GM21529 (cell line): ENCODE data around the gene ANKRD53.
A peak's percentile ranks its signal among the peaks of the same experiment; 100 is the strongest.
"Not testable (repeated sequence)": the region's sequence is repeated elsewhere in the genome, so short reads cannot be mapped to it uniquely, and the experiment has no call there.

Source experiments
- ATAC-seq: cut with Tn5 transposase; IDR thresholded peaks from one replicate; pipeline ENCODE4 v1.9.1; 2021; ENCODE audit not compliant: unreplicated experiment

ANKRD53 gene

GRCh38 chr2:70988151-70988550 lies 9.7 kb downstream of the ANKRD53 start:
- ATAC-seq: no peak

DNA sequence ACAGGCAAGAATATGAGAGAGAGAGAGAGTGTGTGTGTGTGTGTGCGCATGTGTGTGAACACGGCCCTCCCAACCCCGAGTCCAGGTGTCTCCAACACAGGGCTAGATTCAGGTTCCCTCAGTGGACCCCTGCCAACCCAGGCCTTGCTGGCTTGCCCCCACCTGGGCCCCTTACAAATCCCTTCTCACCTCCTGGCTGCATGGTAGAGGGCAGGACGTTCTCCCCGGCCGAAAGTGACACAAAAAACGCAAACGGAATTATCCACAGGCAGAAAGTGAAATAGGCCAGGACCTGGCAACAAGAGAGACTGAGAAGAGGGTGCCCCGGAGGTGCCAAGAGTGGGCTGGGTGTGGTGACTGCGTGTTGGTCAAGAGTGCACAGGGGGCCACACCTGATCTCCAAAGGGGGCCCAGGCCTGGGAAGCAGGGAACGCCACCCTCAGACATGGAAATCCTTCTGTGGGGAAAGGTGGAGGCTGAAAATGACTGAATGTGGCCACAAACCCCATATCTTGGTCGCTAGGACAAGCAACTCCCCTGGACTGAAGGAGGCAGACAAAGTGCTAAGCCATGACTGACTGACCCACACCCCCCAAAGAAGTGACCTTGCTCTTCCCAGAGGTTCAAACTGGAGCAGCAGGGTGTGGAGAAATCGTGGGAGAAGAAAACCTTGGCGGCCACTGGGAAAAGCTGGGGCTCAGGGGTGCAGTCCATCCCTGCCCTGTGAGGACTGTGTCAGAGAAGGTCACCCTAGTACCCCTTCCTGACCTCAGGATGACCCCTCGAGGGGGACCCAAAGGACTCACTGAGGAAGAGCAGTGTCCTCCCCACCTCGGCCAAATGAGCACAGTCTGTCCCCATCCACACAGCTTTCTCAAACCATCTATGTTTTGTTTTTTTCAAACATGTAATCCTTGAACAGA lies 10.6 kb downstream of the ANKRD53 start:
- no peak for ATAC-seq

GRCh38 chr2:70990216-70990615 lies 11.8 kb downstream of the ANKRD53 start:
- ATAC-seq: no peak

DNA sequence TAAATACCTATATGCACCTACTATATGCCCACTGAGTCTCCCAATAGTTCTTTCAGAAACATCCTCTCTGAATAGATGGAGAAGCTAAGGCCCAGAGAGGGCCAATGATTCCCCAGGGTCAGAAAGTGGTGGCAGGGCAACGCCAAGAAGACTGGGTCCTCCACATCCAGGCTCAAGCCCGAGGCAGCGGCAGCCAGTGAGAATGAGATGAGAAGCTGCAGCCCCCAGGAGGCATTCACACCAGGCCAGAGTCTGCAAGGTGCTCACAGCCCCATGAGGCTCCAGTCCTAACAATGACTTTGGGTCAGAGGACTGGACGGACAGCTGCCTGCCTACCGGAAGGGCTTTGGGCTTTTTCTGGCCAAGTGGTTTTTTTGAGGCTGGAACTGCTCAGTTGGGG lies 12.7 kb downstream of the ANKRD53 start:
- ATAC-seq: no peak

GRCh38 chr2:70991742-70992141 lies 13.3 kb downstream of the ANKRD53 start:
- ATAC-seq: no peak

DNA sequence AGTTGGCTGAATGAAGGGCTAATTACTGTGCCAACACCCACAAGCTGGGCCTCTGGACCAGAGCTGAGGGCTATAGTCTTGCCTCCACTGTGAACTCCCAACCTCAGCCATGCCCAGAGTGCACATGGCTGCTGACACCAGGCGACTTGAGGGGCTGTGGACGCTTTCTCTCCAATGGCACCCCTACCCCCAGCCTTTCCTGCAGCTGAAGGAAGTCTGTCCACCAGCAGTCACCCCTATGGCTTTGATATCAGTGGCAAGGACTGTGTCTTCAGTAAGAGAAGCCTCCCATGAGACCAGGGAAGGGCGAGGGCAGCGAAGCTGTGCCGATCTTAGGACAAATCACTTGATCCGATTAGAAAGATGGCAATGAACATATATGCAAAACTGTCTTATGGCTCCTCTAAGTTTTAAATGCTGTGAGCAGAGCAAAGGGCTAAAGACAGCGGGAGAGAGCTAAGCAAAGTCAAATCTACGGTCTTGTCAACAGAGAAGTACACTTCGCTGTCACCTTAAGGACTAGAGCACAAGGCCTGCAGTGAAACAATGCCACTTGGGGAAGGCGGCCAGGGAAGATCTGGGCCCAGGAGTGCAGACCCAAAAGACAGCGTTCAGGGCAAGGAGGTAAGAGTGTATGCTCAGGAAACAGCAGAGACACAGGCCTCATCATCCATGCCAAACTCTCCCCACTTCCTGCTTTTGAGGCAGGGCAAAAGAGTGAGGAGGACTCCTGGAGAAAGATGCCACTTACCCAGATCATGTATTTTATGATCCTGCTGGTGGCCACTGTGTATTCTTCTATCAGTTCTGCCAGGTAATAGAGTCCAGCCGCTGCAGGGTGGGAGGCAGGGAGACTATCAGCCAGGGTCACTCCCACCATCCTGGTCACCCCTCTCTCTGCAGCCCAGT lies 14.8 kb downstream of the ANKRD53 start:
- no peak for ATAC-seq

DNA sequence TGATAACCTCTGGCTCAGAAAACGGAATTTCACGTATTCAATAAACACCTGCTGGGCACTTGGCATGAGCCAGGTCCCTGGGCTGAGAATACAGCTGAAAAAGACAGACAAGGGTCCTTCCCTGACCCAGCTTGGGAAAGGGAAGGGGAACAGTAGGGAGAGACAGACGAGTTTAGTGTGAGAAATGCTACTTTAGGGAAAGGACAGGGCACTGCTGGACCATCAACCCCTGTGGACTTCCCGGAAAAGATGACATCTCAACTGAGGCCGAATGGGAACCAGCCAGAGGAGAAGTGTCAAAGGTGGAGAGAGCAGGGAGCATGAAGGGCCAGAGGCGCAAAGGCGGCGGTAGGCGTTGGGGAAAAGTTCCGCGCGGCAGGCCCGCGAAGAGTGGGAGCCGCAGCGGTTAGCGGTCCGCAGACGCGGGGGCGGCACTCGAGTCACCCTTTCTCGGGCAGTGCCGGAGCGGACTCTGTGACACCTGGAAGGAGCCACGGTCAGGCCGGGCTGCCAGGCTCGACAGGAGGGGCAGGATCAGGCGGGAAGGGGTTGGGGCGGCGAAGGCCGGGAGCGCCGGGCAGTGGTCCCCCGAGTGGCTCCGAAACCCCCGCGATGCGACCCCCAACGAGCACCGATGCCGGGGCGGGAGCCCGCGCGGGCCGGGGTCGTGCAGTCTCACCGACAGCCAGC lies 15.7 kb downstream of the ANKRD53 start:
- ATAC-seq: peak; percentile 32

DNA sequence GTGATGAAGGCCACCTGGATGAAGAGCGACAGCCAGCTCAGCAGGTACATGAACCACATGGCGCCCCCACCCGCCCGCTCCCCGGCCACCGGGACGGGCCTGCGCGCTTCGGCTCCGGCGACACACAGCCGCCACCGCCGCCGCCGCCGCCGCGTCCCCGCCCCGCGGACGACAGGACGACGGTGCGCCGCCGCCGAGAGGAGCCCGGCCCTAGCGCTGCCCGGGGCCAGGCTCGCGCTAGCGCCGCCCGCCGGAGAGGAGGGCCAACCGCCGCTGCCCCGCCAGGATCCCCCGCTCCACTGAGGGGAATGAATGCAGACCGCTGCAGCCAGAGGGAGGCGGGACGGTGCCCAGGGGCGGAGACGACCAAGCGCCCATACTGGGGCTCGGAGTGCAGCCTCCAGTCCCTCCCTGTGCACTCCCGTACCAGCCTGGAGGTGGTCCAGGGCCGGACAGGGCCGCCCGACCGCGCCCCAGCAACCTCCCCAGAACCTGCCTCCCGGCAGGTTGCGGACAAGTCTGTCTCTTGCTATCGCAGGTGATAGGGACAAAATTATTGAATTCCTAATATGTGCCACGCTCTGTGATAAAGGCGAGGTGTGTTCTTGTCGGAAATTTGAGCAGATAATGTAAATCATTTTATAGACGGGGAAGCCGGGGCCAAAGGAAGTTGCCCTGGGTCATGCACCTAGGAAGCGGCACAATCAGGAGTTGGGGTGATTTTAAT lies 16.4 kb downstream of the ANKRD53 start, which contains the start of gene TEX261:
TEX261 (minus strand) TSS at position 175 of the 727 bp plus-strand sequence; CDS start at position 59, 116 bp downstream.
- ATAC-seq: peak; percentile 95

- peak; percentile 52 for ATAC-seq
Measured at GRCh38 chr2:70995426-70995729, 16.9 kb downstream of the ANKRD53 start.

GRCh38 chr2:70998885-70999284 lies 20.5 kb downstream of the ANKRD53 start:
- not testable (repeated sequence) for ATAC-seq

DNA sequence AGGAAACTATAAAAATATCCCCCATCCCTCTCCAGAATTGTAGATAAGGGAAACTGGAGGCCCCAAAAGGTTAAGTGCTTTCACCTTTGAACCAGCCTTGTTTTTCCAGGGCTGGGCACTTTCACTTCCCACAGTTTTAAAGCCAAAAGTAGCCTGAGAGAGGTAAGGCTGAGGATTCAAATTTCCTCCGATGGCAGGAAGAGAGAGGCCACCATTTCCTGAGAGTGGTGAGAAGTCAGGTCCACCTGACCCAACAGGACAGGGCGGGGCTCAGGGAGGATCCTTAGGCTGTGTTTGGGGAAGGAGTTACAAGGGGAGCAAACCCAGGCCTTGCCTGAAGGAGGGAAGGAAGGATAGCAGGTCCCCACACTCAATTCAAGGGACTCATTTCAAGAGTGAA lies 20.9 kb downstream of the ANKRD53 start:
- no peak for ATAC-seq

- not testable (repeated sequence) for ATAC-seq
Measured at GRCh38 chr2:70999931-71000330, 21.5 kb downstream of the ANKRD53 start.

DNA sequence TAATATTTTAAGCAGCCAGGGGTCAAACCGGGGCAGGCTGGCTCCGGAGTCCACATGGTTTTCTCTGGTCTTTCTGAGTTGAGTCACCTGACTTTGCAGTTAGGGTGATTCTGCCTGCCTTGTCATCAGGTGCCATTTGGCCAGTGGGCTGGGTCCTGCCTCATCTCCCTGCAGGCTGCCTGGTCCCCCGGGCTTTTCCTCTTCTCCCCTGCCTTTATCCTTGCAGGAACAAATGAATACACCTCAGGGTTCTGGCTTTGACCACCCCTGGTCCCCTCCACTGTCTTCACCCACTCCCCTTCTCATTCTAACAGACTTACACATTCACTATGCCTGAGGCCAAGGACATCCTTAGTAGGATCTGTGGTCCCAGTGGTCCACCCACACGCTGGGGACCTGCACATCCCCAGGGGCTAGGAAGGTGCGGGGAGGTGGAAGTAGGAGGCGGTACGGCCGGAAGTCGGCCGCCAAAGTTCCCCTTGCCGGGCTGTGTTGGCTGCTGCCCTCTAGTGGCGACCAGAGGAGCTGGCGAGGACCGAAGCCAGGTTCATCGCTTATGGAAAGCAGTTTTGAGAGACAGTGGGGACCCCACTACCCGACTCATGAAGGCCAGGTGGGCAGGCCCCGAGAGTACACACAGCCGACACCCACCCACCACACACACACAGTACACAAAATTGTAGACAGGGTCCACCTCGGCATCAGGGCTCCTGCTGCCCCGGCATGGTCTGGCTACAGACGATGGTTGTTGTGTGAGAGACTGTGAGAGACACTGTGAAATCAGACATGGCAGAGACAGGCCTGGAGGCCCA lies 22.6 kb downstream of the ANKRD53 start:
- ATAC-seq: peak; percentile 95

- no peak for ATAC-seq
Measured at GRCh38 chr2:71001592-71001927, 23.1 kb downstream of the ANKRD53 start.

GRCh38 chr2:71001981-71002570 lies 23.6 kb downstream of the ANKRD53 start:
- no peak for ATAC-seq

DNA sequence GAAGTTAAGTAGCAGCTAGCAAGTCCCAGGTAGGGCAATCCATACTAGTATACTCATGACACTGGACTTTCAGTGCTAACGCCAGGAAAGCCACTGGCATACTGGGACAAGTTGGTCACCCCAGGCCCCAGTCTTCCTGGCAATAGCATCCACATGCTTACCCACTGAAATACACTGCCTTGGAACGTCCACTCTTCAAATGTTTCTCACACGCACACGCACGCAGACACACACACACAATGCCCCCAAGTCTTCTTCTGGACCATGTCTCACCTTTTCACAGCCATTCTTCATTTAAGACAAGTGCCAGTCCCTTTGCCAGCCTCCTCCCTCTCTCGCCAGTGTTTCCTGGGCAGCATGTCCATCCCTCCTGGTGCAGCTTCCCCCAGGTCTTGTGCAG lies 25.0 kb downstream of the ANKRD53 start:
- ATAC-seq: no peak

GRCh38 chr2:71003966-71004755 lies 25.7 kb downstream of the ANKRD53 start:
- ATAC-seq: no peak

- no peak for ATAC-seq
Measured at GRCh38 chr2:71004857-71005256, 26.4 kb downstream of the ANKRD53 start.
